ENCODE results near the gene GNG2. TPM values are rescaled to one million over a fixed set of nuclear protein-coding genes. Genes with fewer than 3 reads are reported as not detected.
A peak's percentile ranks its signal among the peaks of the same experiment; 100 is the strongest.

GNG2 gene
- total and polyA plus RNA-seq, 2 of the 8 experiments (the other 6 are each of a cell fraction or from before 2014, with no cell fraction given): 8.2 to 17.9 TPM

- POLR2A ChIA-PET (ENCODE audit: partially characterized antibody): no interaction called here
- no peak overlapping the region for H3K9ac ChIP-seq (replicated peaks in 1 of 4; ENCODE audit: extremely low read depth in 1 of 4, low read depth in 3 of 4, low read length in 3 of 4)
- no peak overlapping the region for H3K23ac ChIP-seq (ENCODE audit: insufficient read length)
- H3K4me1 ChIP-seq (replicated peaks in 1 of 4; ENCODE audit: control insufficient read depth in 3 of 4, insufficient read depth in 4 of 4, low read length in 3 of 4): no peaks in the 10 kb centered on the region
- no peaks in the 10 kb centered on the region for H3K23me2 ChIP-seq (ENCODE audit: low read depth, low read length)
- 79% methylated on average over 7 of the region's 7 CpGs; no CpG with 5 or more reads in 1 of the 2 experiments for WGBS, 2 experiments (ENCODE audit: extremely low coverage in 1 of 2, insufficient coverage in 1 of 2, insufficient read length in 1 of 2, insufficient replicate concordance in 2 of 2, low coverage in 1 of 2, low lambda C conversion rate in 2 of 2, missing lambda C conversion rate in 1 of 2)
- H3K79me2 ChIP-seq (ENCODE audit: control insufficient read depth in 1 of 2, insufficient read depth in 2 of 2, low read length in 2 of 2): no peaks in the 10 kb centered on the region
- no peak overlapping the region for H3K56ac ChIP-seq (replicated peaks; ENCODE audit: insufficient read length, low read depth, low read length)
- no peaks in the 10 kb centered on the region for H4K20me1 ChIP-seq (replicated peaks in 1 of 2; ENCODE audit: control insufficient read depth in 1 of 2, insufficient read depth in 2 of 2, low read length in 2 of 2)
- H3K27me3 ChIP-seq (replicated peaks in 1 of 4; ENCODE audit: control insufficient read depth in 3 of 4, extremely low read depth in 1 of 4, insufficient read depth in 3 of 4, low read length in 3 of 4): no peaks in the 10 kb centered on the region
- no peak overlapping the region for H4K5ac ChIP-seq (ENCODE audit: insufficient read length, low read depth, low read length)
- CTCF ChIA-PET (ENCODE audit: partially characterized antibody): interaction anchor here (0.7 to 2.2 kb wide), 4 partner anchors 10 to 96 kb away, joined by 3 to 8 read pairs (median 4); no protein-coding TSS in a partner anchor
- no peak overlapping the region for H3K4me2 ChIP-seq (ENCODE audit: insufficient read depth in 1 of 2, low read depth in 2 of 2, low read length in 2 of 2)
- no peak for FAIRE-seq
- no peak overlapping the region for H4K91ac ChIP-seq (replicated peaks; ENCODE audit: insufficient read length, low read length)
- no peak overlapping the region for H2BK120ac ChIP-seq (replicated peaks; ENCODE audit: low read depth, low read length)
- no peak overlapping the region for H4K8ac ChIP-seq (ENCODE audit: extremely low read depth, insufficient read depth, low read length)
- H3K36me3 ChIP-seq (ENCODE audit: control insufficient read depth in 2 of 4, insufficient read depth in 4 of 4, low read length in 3 of 4): no peaks in the 10 kb centered on the region
- no peak overlapping the region for H3K18ac ChIP-seq (ENCODE audit: extremely low read depth, low read length)
- 0 out of 2 replicates have a peak overlapping the region, but pooled peaks have one; percentile 30 for H2AFZ ChIP-seq (ENCODE audit: low read length)
- H2AK5ac ChIP-seq (ENCODE audit: low read depth, low read length): no peak overlapping the region
- no peak for DNase-seq (ENCODE audit: low read depth in 1 of 2, low spot score in 2 of 2)
- H2BK12ac ChIP-seq (ENCODE audit: low read depth, low read length): no peak overlapping the region
- no peaks in the 10 kb centered on the region for H3K79me1 ChIP-seq (ENCODE audit: low read depth, low read length)
- H2BK15ac ChIP-seq (ENCODE audit: low read length): no peak overlapping the region
- no peak overlapping the region for H3K27ac ChIP-seq (ENCODE audit: low read depth, low read length)
- no peaks in the 10 kb centered on the region for H3K9me3 ChIP-seq (ENCODE audit: insufficient read depth in 2 of 2, low read depth in 1 of 2, low read length in 1 of 2)
- no peak overlapping the region for H2BK5ac ChIP-seq (ENCODE audit: low read depth, low read length)
- H3K4me3 ChIP-seq (ENCODE audit: extremely low read depth in 1 of 4, insufficient read depth in 2 of 4, low read depth in 3 of 4, low read length in 4 of 4): no peak overlapping the region
- no peak overlapping the region for H3K14ac ChIP-seq (ENCODE audit: insufficient read length)
- no peak overlapping the region for H3K4ac ChIP-seq (replicated peaks; ENCODE audit: insufficient read length, low read depth, low read length)
- no peak overlapping the region for H2BK20ac ChIP-seq (ENCODE audit: low read length)
- no peak for TF ChIP-seq TBP (IDR thresholded peaks at IDR 0.05; ENCODE audit: low read depth, low read length)
- TF ChIP-seq TEAD4 (IDR thresholded peaks at IDR 0.05; ENCODE audit: low read depth, low read length): no peak
- no peak for TF ChIP-seq CREB1 (IDR thresholded peaks at IDR 0.05)
- TF ChIP-seq SP4 (IDR thresholded peaks at IDR 0.05; ENCODE audit: low read length): no peak
- no peak for TF ChIP-seq CEBPB (IDR thresholded peaks at IDR 0.05; ENCODE audit: low read depth, low read length)
- no peak for TF ChIP-seq CBX5 (IDR thresholded peaks at IDR 0.05; ENCODE audit: low read depth, low read length)
- no peak for TF ChIP-seq POU5F1 (IDR thresholded peaks at IDR 0.05; ENCODE audit: low read depth, low read length)
- TF ChIP-seq PHF8 (conservative IDR thresholded peaks at IDR 0.05; ENCODE audit: low read depth, low read length): no peak
- TF ChIP-seq RXRA (IDR thresholded peaks at IDR 0.05; ENCODE audit: insufficient read depth, low read depth, low read length): no peak
- TF ChIP-seq SP1 (IDR thresholded peaks at IDR 0.05; ENCODE audit: low read depth, low read length): no peak
- no peak for TF ChIP-seq MAFK (IDR thresholded peaks at IDR 0.05; ENCODE audit: low read depth, low read length)
- no peak for TF ChIP-seq SAP30 (IDR thresholded peaks at IDR 0.05; ENCODE audit: insufficient read depth, insufficient replicate concordance, low read length)
- TF ChIP-seq USF2 (IDR thresholded peaks at IDR 0.05; ENCODE audit: low read length): no peak
Observed at GRCh38 chr14:51880835-51881580, 20.6 kb downstream of the GNG2 start.
